MG63 (cell line): ENCODE data around the gene PLEKHJ1. TPM values are rescaled to one million over a fixed set of nuclear protein-coding genes. Genes with fewer than 3 reads are reported as not detected.
"Not testable (repeated sequence)": the region's sequence is repeated elsewhere in the genome, so short reads cannot be mapped to it uniquely, and the experiment has no call there.

Experiments used
- DNase-seq: peaks from one replicate; pipeline ENCODE4 v3.0.0-alpha.2; 2020
- H3K27me3 ChIP-seq: fragments of 250-450 bp; sonication (Bioruptor Pico); 2 replicates; pipeline ENCODE4 v1.5.1; 2020; ENCODE audit warnings: mild to moderate bottlenecking, moderate library complexity
- H3K36me3 ChIP-seq: fragments of 250-450 bp; sonication (Bioruptor Pico); 2 replicates; pipeline ENCODE4 v1.5.1; 2020; ENCODE audit warnings: mild to moderate bottlenecking, moderate library complexity
- H3K4me3 ChIP-seq: fragments of 250-450 bp; sonication (Bioruptor Pico); 2 replicates; pipeline ENCODE4 v1.5.1; 2020; ENCODE audit warnings: mild to moderate bottlenecking, moderate library complexity
- H3K9me3 ChIP-seq: fragments of 250-450 bp; sonication (Bioruptor Pico); 2 replicates; pipeline ENCODE4 v1.5.1; 2020; ENCODE audit warnings: mild to moderate bottlenecking, moderate library complexity
- total RNA-seq: library from RNA; depleted of rRNA; stranded (reverse); fragments of >200 nt; shearing (Covaris generic); gene quantifications from 2 replicates; pipeline ENCODE4 v1.2.3, GENCODE V29; 2014; ENCODE audit warnings: low replicate concordance

The PLEKHJ1 gene
- total RNA-seq, 1 experiment from 2014 or later: 25.6 TPM

DNA sequence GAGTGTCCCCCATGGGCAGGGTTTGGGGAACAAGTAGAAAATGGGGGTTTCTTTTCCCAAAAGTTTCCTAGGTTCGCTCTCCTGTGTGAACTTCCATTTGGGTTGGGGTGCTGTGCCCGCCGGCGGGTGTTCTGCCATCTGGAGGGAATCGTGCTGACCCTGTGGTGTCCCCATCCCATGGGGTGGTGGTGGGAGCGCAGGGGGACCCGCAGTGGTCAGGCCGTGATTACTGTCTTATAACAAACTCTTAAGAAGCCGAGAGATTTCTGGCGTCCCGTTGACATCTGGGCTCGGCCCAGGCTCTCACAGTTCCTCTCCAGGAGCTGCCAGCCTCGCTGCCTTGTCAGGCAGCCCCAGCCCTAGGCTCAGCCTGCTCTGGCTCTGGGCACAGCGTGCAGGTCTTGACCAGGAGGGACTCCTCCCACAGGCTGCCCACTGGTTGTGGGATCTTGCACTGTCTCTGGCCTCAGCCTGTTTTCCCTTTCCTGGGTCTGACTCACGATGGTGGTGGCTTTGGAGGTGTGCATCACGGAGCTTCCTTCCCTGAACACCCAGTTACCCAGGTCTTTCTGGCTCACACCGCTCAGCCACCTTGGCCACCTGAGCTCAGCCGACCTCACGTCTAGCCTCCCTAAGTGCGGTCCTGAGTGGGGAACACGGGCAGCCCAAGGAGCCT is 34.5 kb downstream of the PLEKHJ1 start:
- H3K9me3 ChIP-seq: no peaks in the 10 kb centered on the region
- H3K4me3 ChIP-seq: no peak overlapping the region
- no peaks in the 10 kb centered on the region; the same call in 1 of the 2 replicates for H3K36me3 ChIP-seq
- no peak for DNase-seq
- no peaks in the 10 kb centered on the region for H3K27me3 ChIP-seq

DNA sequence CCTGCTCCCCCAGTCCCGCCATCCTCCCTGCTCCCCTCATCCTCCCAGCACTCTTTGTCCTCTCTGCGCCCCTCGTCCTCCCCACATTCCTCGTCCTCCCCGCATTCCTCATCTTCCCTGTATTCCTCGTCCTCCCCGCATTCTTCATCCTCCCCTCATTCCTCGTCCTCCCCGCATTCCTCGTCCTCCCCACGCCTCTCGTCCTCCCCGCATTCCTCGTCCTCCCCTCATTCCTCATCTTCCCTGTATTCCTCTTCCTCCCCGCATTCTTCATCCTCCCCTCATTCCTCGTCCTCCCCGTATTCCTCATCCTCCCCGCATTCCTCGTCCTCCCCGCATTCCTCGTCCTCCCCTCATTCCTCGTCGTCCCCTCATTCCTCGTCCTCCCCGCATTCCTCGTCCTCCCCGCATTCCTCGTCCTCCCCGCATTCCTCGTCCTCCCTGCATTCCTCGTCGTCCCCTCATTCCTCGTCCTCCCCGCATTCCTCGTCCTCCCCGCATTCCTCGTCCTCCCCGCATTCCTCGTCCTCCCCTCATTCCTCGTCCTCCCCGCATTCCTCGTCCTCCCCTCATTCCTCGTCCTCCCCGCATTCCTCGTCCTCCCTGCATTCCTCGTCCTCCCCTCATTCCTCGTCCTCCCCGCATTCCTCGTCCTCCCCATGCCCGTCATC is 35.4 kb downstream of the PLEKHJ1 start:
- H3K27me3 ChIP-seq, DNase-seq, H3K9me3 ChIP-seq, H3K4me3 ChIP-seq, H3K36me3 ChIP-seq: not testable (repeated sequence)

DNA sequence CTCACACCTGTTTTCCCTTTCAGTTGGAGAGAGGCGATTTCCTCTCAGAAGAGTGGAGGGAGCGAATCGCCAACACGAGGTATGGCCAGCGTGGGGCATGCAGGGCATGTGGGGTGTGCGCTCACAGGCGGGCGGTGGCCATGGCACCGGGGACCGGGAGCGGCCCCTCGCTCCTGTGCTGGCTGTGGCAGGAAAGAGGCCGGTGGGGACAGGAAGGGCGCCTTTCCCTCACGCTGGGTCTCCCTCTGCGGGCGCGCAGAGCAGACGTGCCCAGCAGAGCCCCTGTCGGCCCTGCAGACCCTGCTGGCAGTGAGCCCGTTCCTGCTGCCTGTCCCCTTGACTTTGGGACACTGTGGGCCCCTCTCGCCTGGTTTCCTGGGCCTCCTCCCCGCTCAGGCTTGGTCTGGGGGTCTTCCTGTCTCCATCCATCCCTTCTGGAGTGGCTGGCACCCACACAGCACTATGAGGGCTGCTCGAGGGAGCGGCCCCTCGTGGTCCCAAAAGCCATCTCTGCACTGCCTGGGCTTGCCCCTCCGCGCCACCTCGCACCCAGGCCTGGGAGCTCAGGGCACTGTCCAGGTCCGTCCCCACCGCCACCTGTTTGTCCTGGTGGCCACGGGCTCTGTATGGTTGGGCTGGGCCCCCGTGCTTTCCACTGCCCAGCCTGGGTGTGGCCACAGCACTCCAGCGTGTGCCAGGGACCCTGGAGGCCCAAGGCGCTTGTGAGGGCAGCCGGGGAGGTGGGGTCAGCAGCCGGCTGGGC is 36.1 kb downstream of the PLEKHJ1 start:
- Histone ChIP-seq H3K9me3 (no peaks in the 10 kb centered on the region), H3K4me3 (no peak overlapping the region), H3K27me3 (no peaks in the 10 kb centered on the region), H3K36me3 (no peaks in the 10 kb centered on the region; the same call in 1 of the 2 replicates)
- no peak for DNase-seq

DNA sequence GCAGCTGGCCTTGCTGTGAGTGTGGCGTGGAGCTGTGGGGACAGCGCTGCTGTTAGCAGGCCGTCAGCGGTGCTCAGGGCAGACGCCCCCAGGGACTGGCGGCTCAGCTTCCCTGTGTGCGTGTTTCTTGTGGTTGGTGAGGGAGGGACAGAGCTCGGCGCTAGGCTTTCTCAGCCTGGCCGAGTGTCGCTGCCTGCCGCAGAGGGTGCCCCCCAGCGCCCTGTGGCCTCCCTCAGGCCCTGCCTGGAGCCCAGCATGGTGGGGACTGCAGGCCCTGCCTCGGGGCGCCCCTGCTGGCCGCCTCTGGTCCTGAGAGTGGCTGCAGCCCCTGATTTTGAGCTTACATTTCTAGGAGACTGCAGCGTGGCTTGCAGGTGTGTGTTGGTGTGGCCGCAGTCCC is 36.9 kb downstream of the PLEKHJ1 start:
- no peak overlapping the region for H3K4me3 ChIP-seq
- H3K9me3 ChIP-seq: no peaks in the 10 kb centered on the region
- DNase-seq: no peak
- H3K27me3 ChIP-seq: no peaks in the 10 kb centered on the region
- no peaks in the 10 kb centered on the region for H3K36me3 ChIP-seq

DNA sequence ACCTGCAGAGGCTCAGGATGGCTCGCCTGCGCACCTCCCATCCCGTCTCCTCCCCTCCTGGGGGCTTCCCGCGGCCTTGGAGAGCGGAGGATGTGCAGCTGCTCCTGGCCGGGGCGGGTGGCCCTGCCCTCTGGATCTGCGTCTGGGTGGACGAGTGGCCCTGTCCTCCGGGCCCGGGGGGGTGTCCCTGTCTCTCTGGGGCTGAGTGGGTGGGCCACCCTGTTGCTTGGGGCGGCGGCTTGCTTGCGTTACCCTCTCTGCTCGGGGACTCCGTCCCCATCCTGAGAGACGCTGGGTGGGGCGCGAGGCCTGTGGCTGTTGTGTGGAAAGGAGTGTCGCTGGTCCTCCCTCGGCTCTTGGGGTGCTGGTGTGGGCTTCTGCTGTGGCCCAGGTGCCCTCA is 37.8 kb downstream of the PLEKHJ1 start:
- DNase-seq: no peak
- Histone ChIP-seq H3K36me3 (no peaks in the 10 kb centered on the region), H3K9me3 (no peaks in the 10 kb centered on the region), H3K4me3 (no peak overlapping the region), H3K27me3 (no peaks in the 10 kb centered on the region)

DNA sequence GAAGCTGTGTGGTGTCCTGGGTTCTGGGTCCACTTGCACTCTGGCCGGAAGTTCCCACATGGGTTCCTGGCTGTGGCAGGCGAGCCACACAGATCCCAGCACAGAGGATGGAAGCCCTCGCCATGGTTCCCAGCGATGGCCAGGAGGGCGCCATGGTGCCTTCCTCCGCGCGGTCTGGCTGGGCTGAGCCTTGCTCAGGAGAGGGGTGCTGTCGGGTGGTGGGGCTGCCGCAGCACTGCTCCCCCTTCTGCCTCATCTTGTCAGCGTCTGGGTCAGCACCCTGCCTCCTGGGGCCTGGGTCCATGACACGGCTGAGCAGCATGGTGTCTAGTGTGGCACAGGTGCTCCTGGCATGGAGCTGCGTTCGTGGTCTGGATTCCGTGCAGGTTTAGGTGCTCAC is 38.9 kb downstream of the PLEKHJ1 start:
- Histone ChIP-seq H3K27me3 (no peaks in the 10 kb centered on the region), H3K36me3 (no peaks in the 10 kb centered on the region), H3K4me3 (no peak overlapping the region), H3K9me3 (no peaks in the 10 kb centered on the region)
- no peak for DNase-seq

DNA sequence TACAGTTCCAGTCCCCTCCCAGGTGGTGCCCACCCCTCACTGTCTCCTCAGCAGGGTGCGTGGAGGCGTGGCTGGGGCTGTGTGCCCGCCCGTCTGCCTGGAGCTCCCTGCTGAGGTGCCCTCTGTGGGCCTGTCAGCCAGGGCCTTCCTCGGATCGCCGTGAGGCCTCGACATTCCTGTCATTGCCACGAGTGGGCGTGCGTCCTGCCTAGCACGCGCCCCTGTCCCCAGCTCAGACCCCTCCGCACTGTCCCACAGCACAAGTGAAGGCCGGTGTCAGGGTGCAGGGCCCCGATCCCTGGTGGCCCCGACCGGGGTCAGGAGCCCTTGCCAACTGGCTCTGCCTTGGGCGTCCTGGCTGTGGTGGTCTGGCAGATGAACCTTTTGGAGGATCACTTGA is 40.2 kb downstream of the PLEKHJ1 start:
- no peak for DNase-seq
- H3K27me3 ChIP-seq: no peaks in the 10 kb centered on the region
- no peak overlapping the region for H3K4me3 ChIP-seq
- no peaks in the 10 kb centered on the region for H3K36me3 ChIP-seq
- no peaks in the 10 kb centered on the region for H3K9me3 ChIP-seq

DNA sequence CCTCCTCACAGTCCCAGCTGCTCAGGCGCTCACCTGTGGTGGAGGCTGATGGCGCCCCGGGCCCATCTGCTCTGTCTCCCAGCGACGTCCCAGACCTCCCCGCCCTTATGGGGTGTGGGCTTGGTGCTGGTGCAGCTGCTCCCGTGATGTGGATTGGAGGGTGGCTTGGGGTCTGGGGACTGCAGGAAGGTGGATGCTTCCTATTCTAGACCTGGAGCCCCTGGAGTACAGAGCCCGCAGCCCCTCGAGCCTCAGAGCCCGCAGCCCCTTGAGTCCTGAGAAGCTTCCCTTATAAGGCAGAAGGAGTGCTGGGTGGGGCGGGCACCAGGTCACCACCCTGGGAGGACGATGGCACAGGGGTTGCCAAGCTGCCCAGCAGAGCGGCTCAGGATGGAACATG is 40.8 kb downstream of the PLEKHJ1 start:
- no peak for DNase-seq
- Histone ChIP-seq H3K36me3 (no peaks in the 10 kb centered on the region), H3K4me3 (no peak overlapping the region), H3K27me3 (no peaks in the 10 kb centered on the region), H3K9me3 (no peaks in the 10 kb centered on the region)

DNA sequence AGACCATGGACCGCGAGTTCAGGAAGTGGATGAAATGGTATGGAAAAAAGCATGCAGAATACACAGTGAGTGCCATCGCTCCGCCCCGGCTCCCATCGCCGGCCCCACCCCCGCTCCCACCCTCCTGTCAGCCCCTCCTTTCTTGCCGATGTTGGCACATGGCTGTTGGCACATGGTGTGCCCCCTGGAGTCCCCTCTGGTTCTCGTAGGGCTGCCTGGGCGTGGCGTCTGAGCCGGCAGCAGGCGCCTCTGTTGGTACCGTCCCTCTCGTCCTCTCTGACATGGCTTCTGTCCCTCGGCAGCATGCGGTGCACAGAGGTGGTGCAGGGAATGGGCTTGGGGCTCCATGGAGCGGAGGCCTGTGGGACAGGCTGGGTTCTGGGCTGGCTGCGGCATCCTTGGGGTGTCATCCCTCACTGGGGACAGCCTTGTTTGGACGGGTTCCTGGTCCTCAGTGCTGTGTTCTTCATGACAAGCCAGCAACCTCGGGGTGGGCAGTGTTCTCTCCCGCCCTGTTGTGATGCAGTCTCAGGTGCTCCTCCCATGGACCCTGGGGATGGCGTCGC is 41.5 kb downstream of the PLEKHJ1 start:
- Histone ChIP-seq H3K27me3 (no peaks in the 10 kb centered on the region), H3K9me3 (no peaks in the 10 kb centered on the region), H3K4me3 (no peak overlapping the region), H3K36me3 (peaks cover 2% of the 10 kb centered on the region; the same call in 1 of the 2 replicates)
- DNase-seq: no peak

DNA sequence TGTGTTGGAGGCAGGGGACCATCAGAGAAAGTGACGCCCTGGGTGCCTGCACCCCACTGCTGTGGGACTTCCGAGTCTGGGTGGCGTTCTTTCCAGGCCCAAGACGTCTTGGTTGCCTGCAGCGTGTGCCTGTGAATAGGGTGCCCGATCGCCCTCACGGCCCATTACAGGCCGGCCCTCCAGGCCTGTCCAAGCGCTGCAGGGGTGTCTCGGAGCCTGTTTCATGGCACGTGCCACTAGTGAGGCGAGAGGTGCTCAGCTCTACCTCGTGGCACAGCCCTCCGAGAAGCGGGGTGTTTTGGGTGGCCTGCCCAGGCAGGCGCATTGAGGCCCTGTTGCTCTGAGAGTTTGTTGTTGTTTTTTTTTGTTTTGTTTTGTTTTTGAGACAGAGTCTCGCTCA is 42.3 kb downstream of the PLEKHJ1 start:
- H3K27me3 ChIP-seq: no peaks in the 10 kb centered on the region
- H3K4me3 ChIP-seq: no peak overlapping the region
- no peak for DNase-seq
- peaks cover 2% of the 10 kb centered on the region; the same call in 1 of the 2 replicates for H3K36me3 ChIP-seq
- no peaks in the 10 kb centered on the region for H3K9me3 ChIP-seq

DNA sequence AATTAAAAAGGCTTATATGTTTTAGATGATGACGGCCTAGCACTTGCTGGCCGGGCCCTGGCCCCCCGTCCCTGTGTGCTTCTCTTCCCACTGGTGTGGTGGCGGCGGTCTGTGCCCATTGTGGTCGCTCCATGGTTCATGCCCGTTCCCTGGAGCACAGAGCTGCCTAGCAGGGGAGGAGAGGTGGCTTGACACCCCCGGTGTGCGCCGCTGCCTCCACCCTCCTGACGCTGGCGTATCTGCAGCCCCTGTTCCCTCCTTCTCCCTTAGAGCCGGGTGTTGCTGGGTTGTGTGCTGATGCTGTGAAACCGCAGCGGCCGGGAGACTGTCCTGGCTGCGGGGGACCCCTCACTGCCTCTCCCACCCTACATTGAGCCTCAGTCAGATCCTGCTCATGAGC is 43.3 kb downstream of the PLEKHJ1 start:
- DNase-seq: no peak
- peaks cover 4% of the 10 kb centered on the region; the same call in 1 of the 2 replicates for H3K36me3 ChIP-seq
- no peaks in the 10 kb centered on the region for H3K27me3 ChIP-seq
- no peak overlapping the region for H3K4me3 ChIP-seq
- H3K9me3 ChIP-seq: no peaks in the 10 kb centered on the region

DNA sequence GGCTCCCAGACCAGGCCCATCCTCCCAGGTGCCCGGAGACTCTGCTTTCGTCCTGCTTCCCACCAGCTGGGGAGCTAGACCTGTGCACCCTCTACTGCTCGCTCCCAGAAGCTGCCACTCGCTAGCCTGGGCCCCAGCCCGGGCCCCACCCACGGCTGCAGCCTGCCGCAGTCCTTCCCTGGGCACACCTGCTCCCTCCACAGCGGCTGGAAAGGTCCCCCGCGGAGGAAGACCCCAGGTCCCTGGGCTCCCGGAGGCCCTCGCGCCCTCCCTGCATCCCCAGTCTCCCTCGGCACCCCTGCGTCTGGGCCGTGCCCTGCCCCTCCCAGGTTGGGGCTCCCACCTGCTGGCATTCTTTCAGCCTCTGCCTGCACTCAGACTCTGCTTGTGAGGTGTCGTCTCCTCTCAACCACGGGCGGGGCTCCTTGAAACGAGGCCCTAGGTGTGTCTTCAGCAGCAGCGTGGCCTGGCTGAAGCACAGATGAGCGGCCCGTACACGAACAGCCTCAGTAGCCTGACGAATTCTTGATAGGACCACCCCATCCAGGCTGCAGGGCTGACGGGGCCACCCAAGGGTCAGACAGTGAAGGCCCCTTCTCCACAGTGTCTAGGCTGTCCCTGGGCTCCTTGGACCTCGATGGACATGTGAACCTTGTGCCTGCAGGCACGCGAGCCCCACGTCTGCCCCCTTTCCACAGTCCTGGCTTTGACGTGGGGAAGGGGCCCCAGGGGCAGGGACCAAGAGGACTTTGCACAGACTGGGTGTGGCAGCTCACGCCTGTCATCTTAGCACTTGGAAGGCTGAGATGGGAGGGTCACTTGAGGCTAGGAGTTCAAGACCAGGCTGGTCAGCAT is 44.4 kb downstream of the PLEKHJ1 start:
- Histone ChIP-seq H3K9me3 (no peaks in the 10 kb centered on the region), H3K27me3 (no peaks in the 10 kb centered on the region), H3K4me3 (no peak overlapping the region), H3K36me3 (peaks cover 9% of the 10 kb centered on the region)
- no peak for DNase-seq

DNA sequence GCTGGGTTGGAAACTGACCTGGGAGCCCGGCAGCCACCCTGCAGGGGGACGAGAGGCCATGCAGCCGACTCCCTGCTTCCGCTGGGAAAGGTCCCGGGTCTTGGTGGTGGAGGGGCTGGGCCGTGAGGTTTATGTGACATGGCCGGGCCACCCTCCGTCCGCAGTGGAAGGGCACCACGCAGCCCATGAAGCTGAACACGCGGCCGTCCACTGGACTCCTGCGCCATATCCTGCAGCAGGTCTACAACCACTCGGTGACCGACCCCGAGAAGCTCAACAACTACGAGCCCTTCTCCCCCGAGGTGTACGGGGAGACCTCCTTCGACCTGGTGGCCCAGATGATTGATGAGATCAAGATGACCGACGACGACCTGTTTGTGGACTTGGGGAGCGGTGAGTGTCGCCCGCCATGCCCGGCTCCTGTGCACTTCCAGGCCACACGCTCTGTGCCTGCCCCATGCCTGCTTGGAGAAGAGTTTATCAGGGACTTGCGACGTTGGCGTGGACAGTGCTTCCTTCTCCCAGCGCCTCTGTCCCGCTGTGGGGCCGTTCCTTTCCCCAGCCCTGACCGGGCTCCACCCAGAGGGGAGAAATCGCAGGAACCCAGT is 45.2 kb downstream of the PLEKHJ1 start:
- no peaks in the 10 kb centered on the region for H3K27me3 ChIP-seq
- H3K9me3 ChIP-seq: no peaks in the 10 kb centered on the region
- peaks cover 13% of the 10 kb centered on the region for H3K36me3 ChIP-seq
- no peak overlapping the region for H3K4me3 ChIP-seq
- DNase-seq: no peak

DNA sequence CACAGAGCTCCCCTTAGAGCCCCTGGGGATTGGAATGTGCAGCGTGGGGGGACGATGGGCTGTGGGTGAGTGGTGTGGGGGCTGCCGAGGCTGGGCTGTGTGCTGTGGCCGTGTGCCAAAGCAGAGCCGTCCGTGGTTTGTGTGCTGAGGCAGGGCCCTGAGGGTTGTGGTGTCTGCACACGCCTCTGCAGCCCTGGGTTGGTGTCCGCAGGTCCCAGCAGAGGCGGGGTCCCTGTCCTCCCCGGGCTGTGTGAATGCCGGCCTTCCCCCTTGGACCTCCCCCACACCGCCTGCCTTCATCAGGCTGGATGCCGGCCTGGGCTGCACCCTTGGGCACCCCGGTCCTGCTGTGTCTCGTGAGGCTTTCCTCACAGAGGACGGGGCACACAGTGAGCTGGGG is 46.2 kb downstream of the PLEKHJ1 start:
- no peaks in the 10 kb centered on the region for H3K9me3 ChIP-seq
- peaks cover 13% of the 10 kb centered on the region for H3K36me3 ChIP-seq
- H3K4me3 ChIP-seq: no peak overlapping the region
- DNase-seq: no peak
- no peaks in the 10 kb centered on the region for H3K27me3 ChIP-seq

DNA sequence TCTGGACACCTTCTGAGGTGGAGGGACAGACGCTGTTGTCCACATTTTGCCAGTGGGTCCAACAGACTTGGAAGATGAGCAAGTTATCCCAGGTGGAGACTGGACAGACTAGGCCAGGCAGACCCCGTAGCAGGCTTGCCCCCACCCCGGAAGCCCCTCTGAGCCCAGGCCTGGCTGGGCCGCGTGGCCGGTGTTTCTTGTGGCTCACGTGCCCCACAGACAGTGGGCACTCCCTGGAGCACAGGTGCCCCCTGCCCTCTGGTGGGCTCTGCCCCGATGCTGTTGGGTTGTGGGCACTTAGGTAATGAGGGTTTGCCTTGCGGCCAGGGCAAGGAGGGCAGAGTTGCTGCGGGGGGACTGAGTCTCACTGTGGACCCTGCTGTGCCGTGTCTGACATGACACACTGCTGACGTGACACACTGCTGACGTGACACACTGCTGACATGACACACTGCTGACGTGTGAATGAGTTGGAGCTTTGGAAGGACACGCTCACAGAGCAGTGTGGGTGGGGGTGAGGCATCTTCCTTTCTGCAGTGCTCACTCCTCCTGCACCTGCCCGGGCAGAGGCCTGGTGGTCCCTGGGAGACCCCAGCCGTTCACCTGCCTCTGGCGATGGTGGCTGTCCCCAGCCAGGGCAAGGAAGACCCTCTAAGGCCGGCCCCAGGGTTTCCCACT is 47.3 kb downstream of the PLEKHJ1 start:
- DNase-seq: no peak
- peaks cover 13% of the 10 kb centered on the region for H3K36me3 ChIP-seq

DNA sequence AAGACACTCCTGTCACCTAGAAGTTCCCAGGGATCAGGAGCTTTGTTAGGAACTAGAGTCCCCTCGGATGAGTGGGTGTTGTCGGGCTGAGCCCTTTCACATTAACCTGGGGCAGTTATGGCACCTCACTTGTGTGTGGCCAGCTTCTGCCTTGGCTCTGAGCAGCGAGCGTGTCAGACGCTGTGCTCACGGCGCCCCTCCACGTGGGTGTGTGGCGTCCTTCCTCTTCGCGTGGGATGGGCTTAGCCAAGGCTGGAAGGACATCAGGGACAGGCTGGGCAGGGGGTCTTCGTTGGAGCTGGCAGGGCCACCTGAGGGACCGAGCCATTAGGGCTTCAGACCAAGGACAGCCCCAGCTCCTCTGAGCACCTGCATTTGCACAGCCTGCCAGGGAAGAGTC is 49.0 kb downstream of the PLEKHJ1 start:
- peaks cover 13% of the 10 kb centered on the region for H3K36me3 ChIP-seq
- H3K4me3 ChIP-seq: no peak overlapping the region
- no peaks in the 10 kb centered on the region for H3K9me3 ChIP-seq
- no peaks in the 10 kb centered on the region for H3K27me3 ChIP-seq
- no peak for DNase-seq

More for the DNA sequence above, 47.3 kb downstream of the PLEKHJ1 start:
- Histone ChIP-seq H3K27me3 (no peaks in the 10 kb centered on the region), H3K4me3 (no peak overlapping the region), H3K9me3 (no peaks in the 10 kb centered on the region)
